HG02763 (cell line): ENCODE data around the gene SAMSN1.

Source experiments
- ATAC-seq: cut with Tn5 transposase; IDR thresholded peaks from one replicate; pipeline ENCODE4 v1.9.1; 2021; ENCODE audit warnings: mild to moderate bottlenecking, moderate library complexity; ENCODE audit not compliant: unreplicated experiment

Gene SAMSN1

GRCh38 chr21:14487490-14488432 lies 58.4 kb downstream of the SAMSN1 start:
- no peak for ATAC-seq

- ATAC-seq: no peak
These were observed 59.2 kb downstream of the SAMSN1 start for GRCh38 chr21:14486869-14487268.

- ATAC-seq: no peak
These were observed 61.7 kb downstream of the SAMSN1 start for GRCh38 chr21:14484188-14485009.

- ATAC-seq: no peak
These were observed 62.8 kb downstream of the SAMSN1 start for GRCh38 chr21:14483296-14483695.

GRCh38 chr21:14482165-14482564 lies 64.0 kb downstream of the SAMSN1 start:
- ATAC-seq: no peak

- ATAC-seq: no peak
These were observed 65.6 kb downstream of the SAMSN1 start for GRCh38 chr21:14480411-14481031.

GRCh38 chr21:14479241-14479786 lies 66.8 kb downstream of the SAMSN1 start:
- no peak for ATAC-seq

- ATAC-seq: no peak
These were observed 68.3 kb downstream of the SAMSN1 start for GRCh38 chr21:14477841-14478240.

GRCh38 chr21:14477133-14477532 lies 69.0 kb downstream of the SAMSN1 start:
- no peak for ATAC-seq

GRCh38 chr21:14474995-14475394 lies 71.1 kb downstream of the SAMSN1 start:
- ATAC-seq: no peak

- no peak for ATAC-seq
These were observed 76.5 kb downstream of the SAMSN1 start for GRCh38 chr21:14469641-14470040.

- no peak for ATAC-seq
These were observed 79.4 kb downstream of the SAMSN1 start for GRCh38 chr21:14466715-14467114.

GRCh38 chr21:14457762-14458161 lies 88.4 kb downstream of the SAMSN1 start:
- ATAC-seq: no peak

GRCh38 chr21:14456911-14457310 lies 89.2 kb downstream of the SAMSN1 start:
- ATAC-seq: no peak

- ATAC-seq: peak; percentile 77
These were observed 91.8 kb downstream of the SAMSN1 start for GRCh38 chr21:14454016-14455009.

- ATAC-seq: peak; percentile 80
These were observed 92.6 kb downstream of the SAMSN1 start for GRCh38 chr21:14453339-14454015.

GRCh38 chr21:14452727-14453241 lies 93.3 kb downstream of the SAMSN1 start:
- no peak for ATAC-seq

GRCh38 chr21:14452031-14452726 lies 93.9 kb downstream of the SAMSN1 start:
- ATAC-seq: no peak
